GM21526 (cell line): ENCODE measurements around the gene TSPEAR.
"Not testable (repeated sequence)": the region's sequence is repeated elsewhere in the genome, so short reads cannot be mapped to it uniquely, and the experiment has no call there.

ENCODE experiments used
- ATAC-seq: cut with Tn5 transposase; IDR thresholded peaks from one replicate; pipeline ENCODE4 v1.9.1; 2021; ENCODE audit warnings: moderate library complexity; ENCODE audit not compliant: unreplicated experiment, low FRiP score

TSPEAR gene

GRCh38 chr21:44596068-44596725 lies 115.2 kb downstream of the TSPEAR start:
- no peak for ATAC-seq

GRCh38 chr21:44595524-44595923 lies 115.8 kb downstream of the TSPEAR start:
- no peak for ATAC-seq

- no peak for ATAC-seq
Measured at GRCh38 chr21:44594406-44594916, 116.9 kb downstream of the TSPEAR start.

GRCh38 chr21:44593598-44594405 lies 117.6 kb downstream of the TSPEAR start:
- no peak for ATAC-seq

- no peak for ATAC-seq
Measured at GRCh38 chr21:44592446-44593311, 118.7 kb downstream of the TSPEAR start, which contains the start of gene KRTAP10-6. KRTAP10-6 (minus strand) TSS chr21:44592505; CDS start chr21:44592484, 21 bp downstream.

GRCh38 chr21:44591801-44592130 lies 119.6 kb downstream of the TSPEAR start:
- not testable (repeated sequence) for ATAC-seq

- not testable (repeated sequence) for ATAC-seq
Measured at GRCh38 chr21:44590897-44591800, 120.2 kb downstream of the TSPEAR start.

- no peak for ATAC-seq
Measured at GRCh38 chr21:44590311-44590721, 121.1 kb downstream of the TSPEAR start.

- ATAC-seq = no peak
Measured at GRCh38 chr21:44589586-44590305, 121.6 kb downstream of the TSPEAR start.

- ATAC-seq = no peak
Measured at GRCh38 chr21:44589094-44589493, 122.3 kb downstream of the TSPEAR start.

- ATAC-seq = no peak
Measured at GRCh38 chr21:44585892-44586291, 125.5 kb downstream of the TSPEAR start.

- no peak for ATAC-seq
Measured at GRCh38 chr21:44583800-44584147, 127.6 kb downstream of the TSPEAR start.

- no peak for ATAC-seq
Measured at GRCh38 chr21:44583089-44583799, 128.1 kb downstream of the TSPEAR start.

- no peak for ATAC-seq
Measured at GRCh38 chr21:44582055-44582454, 129.3 kb downstream of the TSPEAR start.

GRCh38 chr21:44581158-44581557 lies 130.2 kb downstream of the TSPEAR start:
- no peak for ATAC-seq

GRCh38 chr21:44580231-44580821 lies 131.0 kb downstream of the TSPEAR start, which contains the start of gene KRTAP10-5:
KRTAP10-5 (minus strand) TSS chr21:44580604; CDS start chr21:44580578, 26 bp downstream.
- not testable (repeated sequence) for ATAC-seq

GRCh38 chr21:44579833-44580144 lies 131.6 kb downstream of the TSPEAR start:
- ATAC-seq = no peak
